ENCODE results near the gene SERPINA1.

DNA sequence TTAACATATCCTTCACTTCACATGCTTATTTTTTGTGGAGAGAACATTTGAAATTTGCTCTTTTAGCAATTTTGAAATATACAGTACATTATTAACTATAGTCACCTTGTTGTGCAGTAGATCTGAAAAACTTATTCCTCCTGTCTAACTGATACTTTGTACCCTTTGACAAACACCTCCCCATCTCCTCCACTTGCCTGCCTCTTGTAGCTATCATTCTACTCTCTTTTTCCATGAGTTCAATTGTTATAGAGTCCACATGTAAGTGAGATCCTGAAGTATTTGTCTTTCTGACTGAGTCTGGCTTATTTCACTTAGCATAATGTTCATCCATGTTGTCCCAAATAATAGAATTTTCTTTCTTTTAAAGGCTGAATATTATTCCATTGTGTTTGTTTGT lies 55.8 kb downstream of the SERPINA1 start:
- TF ChIP-seq STAT1 (conservative IDR thresholded peaks at IDR 0.05): no peak
- no peak for TF ChIP-seq FOXM1 (IDR thresholded peaks at IDR 0.05; ENCODE audit: low read depth, low read length)
- TF ChIP-seq, protein P1, sequence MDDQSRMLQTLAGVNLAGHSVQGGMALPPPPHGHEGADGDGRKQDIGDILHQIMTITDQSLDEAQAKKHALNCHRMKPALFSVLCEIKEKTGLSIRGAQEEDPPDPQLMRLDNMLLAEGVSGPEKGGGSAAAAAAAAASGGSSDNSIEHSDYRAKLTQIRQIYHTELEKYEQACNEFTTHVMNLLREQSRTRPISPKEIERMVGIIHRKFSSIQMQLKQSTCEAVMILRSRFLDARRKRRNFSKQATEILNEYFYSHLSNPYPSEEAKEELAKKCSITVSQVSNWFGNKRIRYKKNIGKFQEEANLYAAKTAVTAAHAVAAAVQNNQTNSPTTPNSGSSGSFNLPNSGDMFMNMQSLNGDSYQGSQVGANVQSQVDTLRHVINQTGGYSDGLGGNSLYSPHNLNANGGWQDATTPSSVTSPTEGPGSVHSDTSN (IDR thresholded peaks at IDR 0.05; ENCODE audit: insufficient replicate concordance, low read depth, low read length): no peak
- TF ChIP-seq, protein P2, sequence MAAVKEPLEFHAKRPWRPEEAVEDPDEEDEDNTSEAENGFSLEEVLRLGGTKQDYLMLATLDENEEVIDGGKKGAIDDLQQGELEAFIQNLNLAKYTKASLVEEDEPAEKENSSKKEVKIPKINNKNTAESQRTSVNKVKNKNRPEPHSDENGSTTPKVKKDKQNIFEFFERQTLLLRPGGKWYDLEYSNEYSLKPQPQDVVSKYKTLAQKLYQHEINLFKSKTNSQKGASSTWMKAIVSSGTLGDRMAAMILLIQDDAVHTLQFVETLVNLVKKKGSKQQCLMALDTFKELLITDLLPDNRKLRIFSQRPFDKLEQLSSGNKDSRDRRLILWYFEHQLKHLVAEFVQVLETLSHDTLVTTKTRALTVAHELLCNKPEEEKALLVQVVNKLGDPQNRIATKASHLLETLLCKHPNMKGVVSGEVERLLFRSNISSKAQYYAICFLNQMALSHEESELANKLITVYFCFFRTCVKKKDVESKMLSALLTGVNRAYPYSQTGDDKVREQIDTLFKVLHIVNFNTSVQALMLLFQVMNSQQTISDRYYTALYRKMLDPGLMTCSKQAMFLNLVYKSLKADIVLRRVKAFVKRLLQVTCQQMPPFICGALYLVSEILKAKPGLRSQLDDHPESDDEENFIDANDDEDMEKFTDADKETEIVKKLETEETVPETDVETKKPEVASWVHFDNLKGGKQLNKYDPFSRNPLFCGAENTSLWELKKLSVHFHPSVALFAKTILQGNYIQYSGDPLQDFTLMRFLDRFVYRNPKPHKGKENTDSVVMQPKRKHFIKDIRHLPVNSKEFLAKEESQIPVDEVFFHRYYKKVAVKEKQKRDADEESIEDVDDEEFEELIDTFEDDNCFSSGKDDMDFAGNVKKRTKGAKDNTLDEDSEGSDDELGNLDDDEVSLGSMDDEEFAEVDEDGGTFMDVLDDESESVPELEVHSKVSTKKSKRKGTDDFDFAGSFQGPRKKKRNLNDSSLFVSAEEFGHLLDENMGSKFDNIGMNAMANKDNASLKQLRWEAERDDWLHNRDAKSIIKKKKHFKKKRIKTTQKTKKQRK (IDR thresholded peaks at IDR 0.05; ENCODE audit: low read depth, low read length): no peak
- TF ChIP-seq BRCA1 (IDR thresholded peaks at IDR 0.05; ENCODE audit: low read depth, low read length): no peak
